GM18507 (cell line): ENCODE data around the gene ANLN.

Source experiments
- DNase-seq: peaks from one replicate; pipeline ENCODE4 v3.0.0; 2011; ENCODE audit warnings: low read depth; ENCODE audit not compliant: insufficient read length; ENCODE audit errors: extremely low spot score
- FAIRE-seq: peaks from 2 replicates; lab custom pipeline; 2011; peaks lifted over from hg19 to GRCh38; lab: Jason Lieb, UNC

ANLN gene

DNA sequence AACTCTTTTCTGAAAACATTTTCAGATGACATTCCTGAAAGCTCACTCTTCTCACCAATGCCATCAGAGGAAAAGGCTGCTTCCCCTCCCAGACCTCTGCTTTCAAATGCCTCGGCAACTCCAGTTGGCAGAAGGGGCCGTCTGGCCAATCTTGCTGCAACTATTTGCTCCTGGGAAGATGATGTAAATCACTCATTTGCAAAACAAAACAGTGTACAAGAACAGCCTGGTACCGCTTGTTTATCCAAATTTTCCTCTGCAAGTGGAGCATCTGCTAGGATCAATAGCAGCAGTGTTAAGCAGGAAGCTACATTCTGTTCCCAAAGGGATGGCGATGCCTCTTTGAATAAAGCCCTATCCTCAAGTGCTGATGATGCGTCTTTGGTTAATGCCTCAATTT lies 16.5 kb downstream of the ANLN start:
- DNase-seq (no peak), FAIRE-seq (no peak)

DNA sequence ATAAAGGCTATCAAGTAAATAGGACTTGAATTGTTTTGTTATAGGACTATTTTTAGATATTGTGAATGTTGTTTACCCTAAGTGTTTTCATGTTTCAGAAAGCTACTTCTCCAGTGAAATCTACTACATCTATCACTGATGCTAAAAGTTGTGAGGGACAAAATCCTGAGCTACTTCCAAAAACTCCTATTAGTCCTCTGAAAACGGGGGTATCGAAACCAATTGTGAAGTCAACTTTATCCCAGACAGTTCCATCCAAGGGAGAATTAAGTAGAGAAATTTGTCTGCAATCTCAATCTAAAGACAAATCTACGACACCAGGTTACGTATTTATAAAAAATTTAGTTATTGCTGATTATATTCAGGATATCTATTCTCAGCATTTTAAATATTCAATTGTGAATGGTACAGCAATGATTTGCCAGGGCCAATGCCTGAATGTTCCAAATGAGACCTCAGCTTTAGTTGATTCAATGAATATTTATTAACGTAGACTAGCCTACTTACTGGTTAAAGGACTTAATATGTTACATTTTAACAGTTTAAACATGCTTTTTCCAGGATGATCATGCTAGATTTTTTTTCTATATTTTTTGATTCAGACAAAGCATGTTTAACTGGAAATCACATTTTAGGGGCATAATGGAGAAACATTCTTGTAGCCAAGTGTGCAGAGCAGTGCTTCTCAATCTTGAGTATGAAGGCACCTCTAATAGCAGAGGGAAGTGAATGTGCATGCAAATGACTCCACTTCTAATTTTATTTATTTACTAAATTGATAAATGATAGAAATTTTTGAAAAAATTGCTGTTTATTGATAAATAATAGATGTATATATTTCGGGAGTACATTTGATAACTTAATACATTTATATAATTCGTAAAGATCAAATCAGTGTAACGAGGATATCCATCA lies 18.2 kb downstream of the ANLN start:
- DNase-seq: no peak
- no peak for FAIRE-seq

DNA sequence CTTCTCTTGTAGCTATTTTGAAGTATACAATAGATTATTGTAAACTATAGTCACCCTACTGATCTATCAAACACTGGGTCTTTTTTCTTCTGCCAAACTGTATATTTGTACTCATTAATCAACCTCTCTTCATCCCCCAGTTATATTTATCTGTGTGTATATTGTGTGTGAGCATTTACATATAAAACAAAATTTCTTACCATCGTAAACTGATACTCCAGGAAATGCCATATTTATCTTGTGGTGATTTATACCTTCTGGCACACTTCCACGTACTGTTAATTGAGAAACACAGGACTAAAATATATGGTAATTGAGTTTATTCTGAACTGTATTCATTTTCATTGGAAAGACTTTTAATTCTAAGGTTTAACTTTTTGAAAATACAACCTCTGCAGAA lies 18.9 kb downstream of the ANLN start:
- FAIRE-seq (no peak), DNase-seq (no peak)

DNA sequence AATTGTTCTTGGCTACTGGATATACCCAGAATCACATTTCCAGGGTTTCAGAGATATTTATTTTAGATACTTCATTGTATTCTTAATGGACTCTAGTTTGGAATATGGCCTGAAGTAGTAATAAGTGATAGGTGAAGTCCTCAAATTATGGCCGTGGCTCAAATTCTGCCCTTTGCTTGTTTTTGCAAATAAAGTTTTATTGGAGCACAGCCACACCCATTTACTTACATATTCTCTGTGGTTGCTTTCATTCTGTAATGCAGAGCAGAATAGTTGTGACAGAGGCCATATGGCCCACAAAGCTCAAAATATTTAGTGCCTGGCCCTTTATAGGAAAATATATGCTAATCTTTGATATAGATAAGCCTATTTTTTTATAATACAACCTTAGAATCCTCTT lies 19.5 kb downstream of the ANLN start:
- no peak for DNase-seq
- FAIRE-seq: no peak

DNA sequence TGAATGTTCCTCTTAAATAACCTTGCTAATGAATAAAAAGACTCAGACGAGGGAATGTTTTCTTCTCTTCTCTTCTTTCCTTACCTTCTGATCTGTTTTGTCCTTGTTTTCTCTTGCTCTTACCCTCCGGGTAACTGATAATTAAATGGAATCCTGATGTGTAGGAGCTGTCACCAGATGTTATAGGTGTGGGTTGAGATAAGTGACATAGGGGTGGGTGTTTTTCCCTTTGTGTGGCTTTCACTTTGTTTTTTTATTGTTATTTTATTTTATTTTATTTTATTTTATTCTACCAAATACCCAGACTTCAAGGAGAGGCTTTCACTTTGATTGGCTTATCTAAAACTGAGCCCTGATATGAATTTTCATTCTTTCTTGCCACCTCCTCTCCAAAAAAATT lies 25.5 kb downstream of the ANLN start:
- FAIRE-seq (no peak), DNase-seq (no peak)

DNA sequence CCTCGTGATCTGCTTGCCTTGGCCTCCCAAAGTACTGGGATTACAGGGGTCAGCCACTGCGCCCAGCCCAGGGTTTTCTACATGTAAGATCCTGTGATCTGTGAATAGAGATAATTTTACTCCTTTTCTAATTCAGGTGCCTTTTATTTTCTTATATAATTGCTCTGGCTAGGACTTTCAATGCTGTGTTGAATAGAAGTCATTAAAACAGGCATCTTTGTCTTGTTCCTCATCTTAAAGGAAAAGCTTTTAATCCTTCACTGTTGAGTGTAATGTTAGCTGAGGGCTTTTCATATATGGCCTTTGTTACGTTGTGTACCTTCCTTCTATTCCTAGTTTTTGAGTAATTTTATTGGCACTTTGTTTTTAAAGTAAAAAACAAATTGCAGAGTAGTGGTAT lies 26.6 kb downstream of the ANLN start:
- DNase-seq: no peak
- FAIRE-seq: no peak

DNA sequence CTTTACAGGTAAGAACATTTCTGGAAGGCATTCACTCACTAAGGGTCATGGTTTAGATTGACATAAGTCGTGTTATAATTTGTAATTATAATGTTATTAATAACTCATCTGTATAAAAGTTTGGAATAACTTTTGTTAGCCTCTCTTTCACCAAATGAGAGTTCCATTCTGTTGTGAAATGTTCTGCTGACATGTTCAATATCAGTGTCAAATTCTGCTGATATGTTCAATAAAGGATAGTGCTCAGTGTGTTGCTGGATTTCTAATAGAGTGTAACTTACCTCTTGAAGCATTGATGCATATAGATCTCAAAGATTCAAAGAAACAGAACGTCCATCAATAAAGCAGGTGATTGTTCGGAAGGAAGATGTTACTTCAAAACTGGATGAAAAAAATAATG lies 30.6 kb downstream of the ANLN start:
- FAIRE-seq: no peak
- DNase-seq: no peak

DNA sequence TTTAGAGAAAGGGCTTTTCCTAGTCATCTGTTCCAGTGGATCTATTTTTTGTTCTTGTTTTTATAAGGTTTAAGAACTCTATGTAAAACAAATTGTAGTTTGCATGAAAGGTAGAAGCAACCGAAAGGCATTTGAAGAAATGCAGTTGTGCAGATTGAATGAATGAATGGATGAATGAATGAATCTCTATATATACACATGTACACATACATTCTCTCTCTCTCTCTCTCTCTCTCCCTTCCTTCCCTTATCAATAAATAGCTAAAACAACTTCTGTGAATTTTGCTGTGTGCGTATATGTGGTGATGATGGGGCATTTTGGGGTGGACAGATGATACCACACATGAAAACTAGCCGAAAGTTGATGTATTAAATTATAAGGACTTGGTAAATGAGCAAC lies 32.4 kb downstream of the ANLN start:
- DNase-seq (no peak), FAIRE-seq (no peak)

DNA sequence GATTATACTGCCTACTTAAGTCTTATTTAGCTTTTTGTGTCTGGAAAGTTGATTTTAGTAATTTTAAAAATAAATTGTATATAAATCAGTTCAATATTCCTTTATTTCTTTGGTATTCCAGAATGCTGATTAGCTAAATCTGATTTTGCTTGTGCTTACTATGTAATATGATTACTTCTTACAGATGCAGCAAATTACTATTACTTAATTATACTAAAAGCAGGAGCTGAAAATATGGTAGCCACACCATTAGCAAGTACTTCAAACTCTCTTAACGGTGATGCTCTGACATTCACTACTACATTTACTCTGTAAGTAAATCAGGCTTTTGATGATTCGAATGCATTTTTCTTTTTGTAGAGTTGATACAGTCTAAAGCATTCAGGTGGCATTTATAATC lies 34.0 kb downstream of the ANLN start:
- DNase-seq (no peak), FAIRE-seq (no peak)

DNA sequence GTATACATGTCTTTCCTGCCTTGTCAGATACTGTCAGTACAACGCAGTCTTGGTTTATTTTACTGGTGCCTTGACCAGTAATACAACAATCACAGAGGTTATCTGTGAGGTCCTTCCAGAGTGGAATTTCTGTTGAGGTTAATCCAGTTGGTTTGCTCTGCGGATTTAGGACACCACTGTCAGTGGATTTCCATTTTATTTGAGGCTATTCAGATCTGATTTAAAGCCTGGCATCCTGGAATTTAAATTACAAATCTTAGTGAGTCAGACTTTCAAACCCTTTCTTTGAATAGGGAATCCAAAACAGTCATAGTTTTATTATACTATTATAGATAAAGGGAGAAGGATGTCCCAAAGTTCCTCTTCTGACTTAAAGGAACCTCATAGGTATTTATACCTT lies 40.5 kb downstream of the ANLN start:
- no peak for DNase-seq
- no peak for FAIRE-seq

DNA sequence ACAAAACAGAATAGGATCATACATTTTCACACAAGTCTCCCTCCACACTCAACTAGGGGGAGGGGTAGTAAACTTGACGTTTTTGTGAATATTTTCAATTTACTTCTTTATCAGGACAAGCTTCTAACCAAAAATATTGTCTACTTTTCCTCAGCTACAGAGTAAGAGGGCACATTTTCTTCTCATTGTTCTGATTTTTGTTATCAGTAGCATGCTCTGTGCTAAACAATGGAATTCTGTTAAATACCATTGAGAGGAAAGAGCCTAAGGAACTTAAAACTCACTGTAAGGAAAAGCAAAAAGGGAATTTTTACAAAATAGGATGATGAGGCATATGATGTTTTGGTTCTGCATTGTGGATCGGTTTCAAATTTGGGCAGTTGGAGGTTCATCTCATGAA lies 41.2 kb downstream of the ANLN start:
- FAIRE-seq (peak; percentile 21), DNase-seq (no peak)

DNA sequence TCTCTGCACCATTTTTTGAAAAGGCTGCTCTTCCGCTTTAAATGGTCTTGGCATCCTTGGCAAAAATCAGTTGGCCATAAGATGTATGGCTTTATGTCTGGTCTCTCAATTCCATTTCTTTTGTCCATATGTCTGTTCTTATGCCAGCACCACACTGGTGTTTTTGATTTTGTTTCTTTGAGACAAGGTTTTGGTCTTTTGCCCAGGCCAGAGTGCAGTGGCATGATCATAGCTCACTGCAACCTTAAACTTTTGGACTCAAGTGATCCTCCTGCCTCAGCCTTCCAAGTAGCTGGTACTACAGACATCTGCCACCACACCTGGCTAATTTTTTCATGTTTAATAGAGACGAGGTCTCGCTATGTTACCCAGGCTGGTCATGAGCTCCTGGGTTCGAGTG lies 48.5 kb downstream of the ANLN start:
- no peak for FAIRE-seq

DNA sequence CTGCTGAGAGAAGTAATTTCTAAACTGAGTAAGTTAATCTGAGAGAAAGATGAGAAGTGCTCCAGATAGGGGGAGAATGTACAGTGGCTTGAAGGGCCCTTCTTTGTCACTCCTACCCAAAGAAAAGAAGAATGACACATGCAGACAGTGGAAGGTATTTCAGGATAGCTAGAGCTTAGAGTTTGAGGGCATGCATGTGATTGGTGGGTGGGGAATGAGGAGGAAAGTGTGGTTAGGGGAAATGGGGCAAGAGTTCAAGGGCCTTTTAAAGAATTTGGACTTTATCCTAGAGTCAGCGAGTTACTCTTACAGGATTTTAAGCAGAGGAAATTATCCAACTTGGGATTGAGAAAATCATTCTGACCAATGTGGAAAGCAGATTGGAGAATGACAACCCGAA lies 50.0 kb downstream of the ANLN start:
- DNase-seq (no peak), FAIRE-seq (no peak)

More for the DNA sequence above, 48.5 kb downstream of the ANLN start:
- no peak for DNase-seq

DNA sequence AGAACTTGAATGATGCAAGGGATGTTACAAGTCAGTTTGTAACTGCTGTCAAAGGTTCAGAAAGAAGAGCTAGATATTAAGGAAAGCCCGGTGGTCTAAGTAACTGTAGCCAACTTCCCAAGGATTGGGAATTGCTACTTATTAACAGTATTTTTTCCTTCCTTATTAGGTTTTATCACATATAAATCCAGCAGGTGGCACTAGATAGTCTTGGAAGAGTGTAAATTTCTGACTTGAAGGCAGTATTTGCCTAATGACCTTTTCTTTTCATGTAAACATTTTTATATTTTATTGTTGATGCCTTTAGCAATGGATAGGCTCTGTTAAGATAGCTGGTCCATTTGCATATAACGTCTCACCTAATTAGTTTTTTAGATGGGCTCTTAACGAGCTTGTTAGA lies 51.2 kb downstream of the ANLN start:
- FAIRE-seq: no peak
- no peak for DNase-seq

DNA sequence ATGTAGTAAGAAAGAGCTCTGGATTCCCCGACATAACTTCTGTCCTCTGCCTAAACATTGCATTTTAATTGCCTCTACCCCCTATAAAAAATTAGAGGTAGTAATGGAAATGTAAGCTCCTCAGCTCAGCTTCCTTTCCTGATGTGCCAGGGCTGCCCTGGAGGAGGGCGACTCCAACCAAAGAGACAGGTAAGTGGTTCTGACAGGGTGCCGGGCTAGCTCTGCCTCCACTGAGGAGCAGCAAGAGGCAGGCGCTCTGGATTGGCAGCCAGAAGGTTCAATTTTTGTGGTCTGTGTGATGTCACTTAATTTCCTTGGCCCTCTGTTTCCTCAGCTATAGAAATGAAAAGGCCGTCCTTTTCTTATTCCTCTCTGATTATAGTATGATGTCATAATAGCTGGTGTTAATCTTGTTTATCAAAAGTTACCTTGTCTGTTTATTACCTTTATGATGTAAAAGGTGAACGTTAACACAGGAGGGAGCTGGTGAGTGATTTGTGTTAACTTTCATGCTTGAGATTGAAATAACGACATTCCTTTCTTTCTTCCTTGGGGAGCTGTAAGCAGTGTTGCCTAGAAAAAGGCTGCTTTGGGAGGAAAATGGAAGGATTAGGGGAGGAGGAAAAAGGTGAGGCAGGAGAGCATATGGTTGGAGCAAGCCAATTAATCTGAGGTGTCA lies 51.8 kb downstream of the ANLN start:
- DNase-seq (no peak), FAIRE-seq (no peak)

DNA sequence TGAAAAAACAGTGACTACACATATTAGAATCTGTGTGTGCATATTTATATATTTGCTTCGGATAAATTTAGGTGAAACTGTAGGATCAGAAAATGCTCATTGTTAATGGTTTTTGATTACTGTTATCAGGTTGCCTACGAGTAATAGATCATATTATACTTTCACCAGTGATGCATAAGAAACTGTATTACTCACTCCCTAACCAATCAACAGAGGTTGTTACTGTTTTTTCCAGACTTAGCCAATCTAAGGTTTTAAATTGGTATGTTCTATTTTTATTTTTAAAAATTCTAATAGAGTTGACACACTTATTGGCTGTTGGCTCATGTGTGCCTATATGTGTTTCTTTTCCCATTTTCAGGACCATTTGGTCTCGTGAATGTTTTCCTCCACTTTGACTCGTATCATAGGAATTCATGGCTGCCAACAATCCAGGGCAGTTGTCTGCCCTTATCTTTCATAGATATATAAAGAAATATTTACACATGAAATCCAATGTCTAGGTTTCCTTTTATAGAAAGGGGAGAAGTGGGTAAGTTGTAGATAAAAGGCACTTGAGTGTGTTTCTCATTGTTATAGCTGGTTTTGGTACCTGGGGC lies 59.2 kb downstream of the ANLN start:
- FAIRE-seq: no peak

DNA sequence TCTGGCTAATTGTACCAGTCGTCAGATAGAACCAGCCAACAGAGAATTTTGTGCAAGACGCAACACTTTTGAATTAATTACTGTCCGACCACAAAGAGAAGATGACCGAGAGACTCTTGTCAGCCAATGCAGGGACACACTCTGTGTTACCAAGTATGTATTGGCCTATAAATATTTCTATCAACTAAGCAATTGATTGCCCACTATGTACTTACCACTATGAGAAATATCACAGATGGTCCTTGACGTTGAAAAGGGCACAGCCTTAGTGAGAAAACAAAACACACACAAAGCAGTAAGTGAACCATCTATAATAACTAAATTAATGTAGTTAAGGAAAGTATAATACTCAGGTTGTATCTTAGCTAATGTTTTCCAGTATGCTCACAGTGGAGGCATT lies 60.0 kb downstream of the ANLN start:
- DNase-seq: no peak
- FAIRE-seq: no peak

More for the DNA sequence above, 59.2 kb downstream of the ANLN start:
- no peak for DNase-seq

DNA sequence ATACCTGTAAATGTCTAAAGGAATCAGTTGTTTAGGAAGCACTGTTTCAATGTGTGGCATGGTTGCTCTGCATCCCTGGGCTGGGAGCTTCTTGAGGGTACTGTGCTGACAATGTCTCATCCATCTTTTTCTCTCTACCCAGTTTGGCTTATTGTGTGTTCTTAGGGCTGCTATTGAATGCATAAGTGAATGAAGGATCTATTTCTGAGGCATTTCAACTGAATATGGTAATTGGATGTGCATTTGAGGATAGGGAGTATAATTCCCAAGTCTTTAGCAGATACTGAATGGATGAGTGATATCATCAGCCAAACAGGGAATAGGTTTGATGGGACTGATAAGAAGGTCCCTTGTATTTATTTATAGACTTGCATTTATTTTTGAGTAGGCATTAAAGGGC lies 64.1 kb downstream of the ANLN start:
- DNase-seq (no peak), FAIRE-seq (no peak)

DNA sequence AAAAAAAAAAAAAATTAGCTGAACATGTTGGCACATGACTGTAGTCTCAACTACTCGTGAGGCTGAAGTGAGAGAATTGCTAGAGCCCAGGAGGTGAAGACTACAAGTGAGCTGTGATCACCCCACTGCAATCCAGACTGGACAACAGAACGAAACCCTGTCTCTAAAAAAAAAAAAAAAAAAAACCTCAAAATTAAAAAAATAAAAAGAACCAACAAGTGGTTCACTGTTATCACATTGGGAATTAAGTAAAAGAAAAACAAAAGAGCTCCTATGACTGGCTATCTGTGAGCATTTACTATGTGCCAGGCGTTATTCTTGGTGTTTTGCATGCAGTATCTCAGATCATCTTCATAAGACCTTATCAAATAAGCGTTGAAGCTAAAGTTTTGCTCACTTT lies 66.0 kb downstream of the ANLN start:
- no peak for DNase-seq
- no peak for FAIRE-seq

DNA sequence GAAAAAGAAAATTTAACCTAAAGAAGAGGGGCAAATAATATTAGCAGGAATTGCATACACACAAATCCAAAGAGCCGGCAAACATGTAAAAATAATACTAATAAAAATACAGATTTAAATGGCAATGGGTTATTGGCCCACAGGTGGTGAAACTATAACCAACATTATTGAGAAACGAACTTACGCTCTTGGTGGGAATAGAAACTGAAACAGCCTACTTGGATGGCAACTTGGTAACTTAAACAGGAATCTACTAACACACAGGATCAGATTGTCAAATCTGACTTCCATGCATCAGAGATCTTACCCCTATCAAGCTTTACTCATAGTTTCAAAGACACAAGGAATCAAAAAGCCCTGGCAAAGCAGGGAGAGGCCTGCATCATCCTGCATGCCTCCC lies 66.5 kb downstream of the ANLN start:
- DNase-seq: no peak
- no peak for FAIRE-seq

DNA sequence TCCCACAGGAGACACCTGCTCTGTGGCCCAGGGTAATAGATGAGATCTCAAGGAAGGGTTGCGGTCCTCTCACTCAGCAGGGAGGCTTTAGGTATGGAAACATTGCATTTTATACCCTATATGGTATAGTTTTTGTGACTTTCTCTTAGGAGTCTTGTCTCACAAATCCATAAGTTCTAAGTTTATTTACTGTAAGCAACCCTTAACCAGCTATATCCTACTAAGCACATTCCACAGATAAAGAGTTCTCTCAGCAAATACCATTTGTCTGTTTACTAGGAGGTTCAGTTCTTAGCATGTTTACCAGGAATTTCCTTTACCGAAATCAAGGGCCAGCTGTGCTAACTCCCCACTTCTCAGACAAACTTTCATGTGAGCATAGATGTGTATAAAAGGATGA lies 66.9 kb downstream of the ANLN start:
- no peak for DNase-seq
- no peak for FAIRE-seq
